GM12873 (cell line): ENCODE results near the gene ANKRD30A.

ENCODE experiments used
- CTCF ChIP-seq: IDR thresholded peaks from 2 replicates; pipeline ENCODE4 v1.5.1; 2012; ENCODE audit warnings: low read depth, mild to moderate bottlenecking, moderate library complexity, low read length, control low read depth; ENCODE audit not compliant: insufficient read depth; ENCODE audit errors: missing control alignments

The ANKRD30A gene

GRCh38 chr10:37236093-37236492 lies 110.7 kb downstream of the ANKRD30A start:
- no peak for TF ChIP-seq CTCF

GRCh38 chr10:37240223-37240622 lies 114.8 kb downstream of the ANKRD30A start:
- no peak for TF ChIP-seq CTCF

GRCh38 chr10:37246637-37247036 lies 121.2 kb downstream of the ANKRD30A start:
- TF ChIP-seq CTCF = no peak

GRCh38 chr10:37263304-37263703 lies 137.9 kb downstream of the ANKRD30A start:
- TF ChIP-seq CTCF = no peak

- no peak for TF ChIP-seq CTCF
Observed at GRCh38 chr10:37268266-37268665, 142.9 kb downstream of the ANKRD30A start.

- no peak for TF ChIP-seq CTCF
Observed at GRCh38 chr10:37269554-37270256, 144.3 kb downstream of the ANKRD30A start.

GRCh38 chr10:37275216-37275777 lies 149.9 kb downstream of the ANKRD30A start:
- TF ChIP-seq CTCF = no peak
